T47D (cell line): ENCODE data around the gene TMEM141.

Experiments
- DNase-seq, 2 experiments: peaks; one replicate each; pipeline versions ENCODE4 v3.0.0 to v3.0.0-alpha.2; 2011 to 2012; ENCODE audit warnings: low read depth in 1 of 2, low spot score in 1 of 2
- JUND ChIP-seq: IDR thresholded peaks from 2 replicates; pipeline ENCODE4 v1.6.1; 2012; ENCODE audit warnings: low read depth
- in situ Hi-C: cut with HindIII; loops from 2 replicates; pipeline ENCODE4 v1.10.0; 2016; ENCODE audit warnings: low sequenced_read_pairs, low pct_unique_long_range_greater_than_20kb

Gene TMEM141

GRCh38 chr9:136790640-136791515, at the start of gene TMEM141:
TMEM141 (plus strand) TSS chr9:136791344; CDS start chr9:136791371, 27 bp downstream.
- no peak for TF ChIP-seq JUND
- peak; percentile 94 to 100 for DNase-seq
- in situ Hi-C loops, result no loop called here

GRCh38 chr9:136741883-136742571, 49.1 kb upstream of the TMEM141 start:
- in situ Hi-C loops, result no loop called here
- TF ChIP-seq JUND, result no peak
- DNase-seq, result no peak

GRCh38 chr9:136742591-136743391, 48.4 kb upstream of the TMEM141 start, which contains the start of gene LCN10:
LCN10 (minus strand) TSS chr9:136742940; CDS start chr9:136742903, 37 bp downstream.
- no peak for TF ChIP-seq JUND
- no peak for DNase-seq
- in situ Hi-C loops, result no loop called here

GRCh38 chr9:136743639-136744211, 47.4 kb upstream of the TMEM141 start:
- no peak for DNase-seq
- in situ Hi-C loops, result no loop called here
- no peak for TF ChIP-seq JUND

- TF ChIP-seq JUND, result no peak
- DNase-seq, result no peak
- in situ Hi-C loops, result no loop called here
These were observed 46.4 kb upstream of the TMEM141 start for GRCh38 chr9:136744773-136745172.

DNA sequence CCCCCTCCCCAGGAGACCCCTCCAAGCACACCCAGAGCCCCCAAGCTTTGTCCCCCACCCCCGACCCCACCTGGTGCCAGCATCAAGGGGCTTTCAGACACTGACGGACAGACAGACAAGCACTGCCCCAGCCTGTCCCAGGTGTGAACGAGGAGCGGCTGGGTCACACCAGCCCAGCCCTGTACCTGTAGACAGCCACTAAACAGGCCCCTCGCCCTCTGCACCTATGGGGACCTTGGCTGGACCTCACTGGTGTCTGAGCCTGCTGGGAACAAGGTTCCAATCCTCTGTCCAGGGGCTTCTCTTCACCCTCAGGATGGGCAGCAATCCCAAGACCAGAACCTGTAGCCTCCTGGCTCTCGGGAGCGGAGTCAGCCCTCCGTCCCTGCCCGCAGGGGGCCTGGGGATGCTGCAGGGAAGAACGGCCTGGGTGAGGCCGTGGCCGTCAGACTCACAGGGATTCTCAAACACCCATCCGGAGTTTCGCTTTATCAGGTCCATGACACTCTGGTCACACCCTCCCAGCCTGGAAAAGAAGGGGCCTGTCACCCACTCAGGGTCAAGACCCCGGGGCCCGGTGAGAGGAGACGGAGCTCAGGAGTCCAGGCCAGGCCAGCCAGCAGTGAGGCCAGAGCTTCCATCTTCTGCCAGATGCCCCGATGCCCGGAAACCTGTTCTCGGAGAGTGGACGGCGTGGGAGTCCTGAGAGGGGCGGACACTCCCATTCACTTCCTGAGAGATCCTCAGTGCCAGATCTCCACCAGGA, 45.6 kb upstream of the TMEM141 start:
- no peak for TF ChIP-seq JUND
- DNase-seq, result no peak
- in situ Hi-C loops, result no loop called here

- no peak for DNase-seq
- TF ChIP-seq JUND, result no peak
- in situ Hi-C loops, result no loop called here
These were observed 45.0 kb upstream of the TMEM141 start for GRCh38 chr9:136746155-136746490.

- DNase-seq, result no peak
These were observed 44.5 kb upstream of the TMEM141 start for GRCh38 chr9:136746621-136747020.

DNA sequence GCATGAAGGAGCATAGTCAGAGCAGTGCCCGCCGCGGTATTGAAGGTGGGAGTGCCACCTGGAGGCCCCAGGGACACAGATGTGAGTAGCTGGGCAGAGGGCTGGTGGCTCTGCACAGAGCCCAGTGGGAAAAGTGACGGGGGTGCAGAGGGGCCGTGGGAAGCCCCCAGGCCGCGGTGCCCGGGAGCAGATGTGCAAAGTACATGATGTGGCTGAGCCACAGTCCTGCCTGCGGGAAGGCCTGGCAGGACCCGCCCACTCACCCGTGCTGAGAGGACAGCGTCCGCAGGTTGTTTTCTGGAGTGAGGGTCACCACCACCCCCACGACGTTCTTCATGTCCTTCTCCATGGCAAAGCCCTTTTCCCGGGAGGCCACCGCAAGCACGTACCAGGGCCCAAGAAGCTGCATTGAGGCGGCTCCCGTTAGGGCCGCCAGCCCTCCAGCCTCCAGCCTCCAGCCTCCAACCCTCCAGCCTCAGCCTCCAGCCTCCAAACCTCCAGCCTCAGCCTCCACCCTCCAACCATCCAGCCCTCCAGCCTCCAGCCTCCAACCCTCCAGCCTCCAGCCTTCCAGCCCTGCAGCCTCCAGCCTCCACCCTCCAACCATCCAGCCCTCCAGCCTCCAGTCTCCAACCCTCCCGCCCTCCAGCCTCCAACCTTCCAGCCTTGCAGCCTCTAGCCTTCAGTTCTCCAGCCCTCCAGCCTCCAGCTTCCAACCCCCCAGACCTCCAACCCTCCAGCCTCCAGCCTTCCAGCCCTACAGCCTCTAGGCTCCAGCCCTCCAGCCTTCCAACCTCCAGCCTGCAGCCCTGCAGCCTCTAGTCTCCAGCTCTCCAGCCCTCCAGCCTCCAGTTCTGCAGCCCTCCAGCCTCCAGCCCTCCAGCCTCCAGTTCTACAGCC, 43.7 kb upstream of the TMEM141 start:
- DNase-seq, result no peak
- no peak for TF ChIP-seq JUND
- in situ Hi-C loops, result no loop called here

More at GRCh38 chr9:136746621-136747020, 44.5 kb upstream of the TMEM141 start:
- in situ Hi-C loops, result no loop called here
- no peak for TF ChIP-seq JUND

DNA sequence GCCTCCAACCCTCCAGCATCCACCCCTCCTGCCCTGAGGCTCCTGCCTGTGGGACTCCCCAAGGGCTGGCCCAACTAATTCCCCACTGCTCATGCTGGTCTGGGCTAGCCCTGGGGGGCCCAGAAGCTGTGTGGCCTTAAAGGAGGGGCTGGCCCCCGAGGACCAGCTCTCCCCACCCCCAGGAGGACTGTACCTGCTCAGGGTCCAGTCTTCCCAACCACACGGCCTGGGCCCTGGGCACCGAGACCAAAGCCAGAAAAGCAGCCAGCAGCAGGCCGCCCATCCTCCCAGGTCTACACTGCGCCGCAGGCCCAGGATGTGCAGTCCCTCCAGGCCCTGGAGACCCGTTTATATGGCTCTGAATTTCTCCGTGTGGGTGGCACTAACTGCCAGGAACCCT, 42.9 kb upstream of the TMEM141 start, which contains the start of gene LCN6:
LCN6 (minus strand) TSS at position 325 of the 400 bp plus-strand sequence; CDS start at position 283, 42 bp downstream.
- in situ Hi-C loops, result no loop called here
- DNase-seq, result no peak
- TF ChIP-seq JUND, result no peak
